GM19372 (cell line): Measurements from ENCODE around the gene RNU1-2.
"Not testable (repeated sequence)": the region's sequence is repeated elsewhere in the genome, so short reads cannot be mapped to it uniquely, and the experiment has no call there.

Source experiments
- ATAC-seq: cut with Tn5 transposase; IDR thresholded peaks from one replicate; pipeline ENCODE4 v1.9.1; 2021; ENCODE audit warnings: mild to moderate bottlenecking, low read depth, moderate library complexity; ENCODE audit not compliant: unreplicated experiment

The RNU1-2 gene

GRCh38 chr1:16924919-16925477 lies 29.2 kb downstream of the RNU1-2 start:
- ATAC-seq = no peak

DNA sequence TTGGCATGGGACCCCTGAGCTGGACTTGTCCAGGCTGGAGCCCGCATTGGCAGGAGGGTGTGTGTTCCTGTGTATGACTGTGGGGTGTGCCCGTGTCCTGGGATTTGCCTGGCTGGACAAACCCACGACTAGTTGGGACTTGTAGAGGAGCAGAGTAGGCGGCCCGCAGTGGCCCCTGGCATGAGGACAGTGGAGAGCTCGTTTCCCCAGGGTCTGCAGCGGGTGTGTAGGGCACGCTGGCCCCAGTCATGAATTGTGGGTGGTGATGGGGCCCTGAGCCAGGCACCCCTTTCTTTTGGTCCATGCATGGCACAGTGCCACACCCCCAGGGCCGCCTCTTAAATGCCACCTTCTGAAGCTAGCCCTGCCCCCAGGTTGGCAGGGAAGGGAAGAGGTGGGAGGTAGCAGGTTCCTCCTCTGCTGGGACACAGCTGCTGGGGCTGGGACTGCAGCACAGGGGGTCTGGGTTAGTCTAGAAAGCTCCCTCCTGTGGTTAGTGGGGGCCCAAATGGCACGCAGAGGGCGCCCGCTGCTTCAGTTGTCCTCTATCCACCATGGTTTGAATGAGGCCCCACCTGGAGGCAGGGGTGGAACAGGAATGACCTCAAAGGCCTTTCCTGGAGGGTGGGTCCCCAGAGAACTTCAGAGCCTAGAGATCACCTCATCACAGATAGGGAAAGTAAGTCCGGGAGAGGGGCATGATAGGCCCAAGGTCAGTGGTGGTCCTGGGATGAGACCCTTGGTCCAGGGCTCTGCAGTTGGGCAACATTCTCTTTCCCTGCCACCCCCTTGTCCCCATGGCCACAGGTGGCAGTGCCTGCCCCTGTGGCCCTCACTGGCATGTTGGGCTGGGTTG lies 30.1 kb downstream of the RNU1-2 start:
- no peak for ATAC-seq

DNA sequence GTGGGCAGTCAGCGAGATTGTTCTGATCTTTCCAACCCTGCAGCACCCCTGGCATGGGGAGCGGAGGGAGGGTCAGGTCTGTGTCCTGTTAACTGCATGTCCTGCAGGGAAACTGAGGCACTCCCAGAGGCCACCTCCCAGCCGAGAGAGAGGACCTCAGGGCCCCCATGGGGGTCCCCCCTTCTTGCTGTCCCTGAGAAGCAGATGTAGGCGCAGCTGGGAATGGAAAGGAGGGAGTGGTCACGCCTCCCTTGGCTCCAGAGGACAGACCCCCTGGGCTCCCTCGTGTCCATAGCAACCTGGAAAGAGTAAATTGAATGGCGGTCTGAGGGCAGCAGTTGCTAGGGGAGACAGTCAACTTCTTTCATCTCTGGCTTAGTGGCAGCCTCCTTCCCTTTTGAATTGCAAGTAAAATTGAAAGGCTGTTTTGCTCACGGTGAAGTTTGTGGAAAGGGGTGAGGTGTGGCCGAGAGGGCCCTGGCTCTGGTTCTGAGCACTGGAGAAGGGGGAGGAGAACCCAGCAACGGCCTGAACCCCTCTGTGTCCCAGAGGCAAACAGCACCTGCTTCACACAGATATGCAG lies 30.8 kb downstream of the RNU1-2 start:
- ATAC-seq = no peak

- ATAC-seq = no peak
Observed at GRCh38 chr1:16927256-16927655, 31.5 kb downstream of the RNU1-2 start.

- ATAC-seq = no peak
Observed at GRCh38 chr1:16927711-16928485, 32.1 kb downstream of the RNU1-2 start.

DNA sequence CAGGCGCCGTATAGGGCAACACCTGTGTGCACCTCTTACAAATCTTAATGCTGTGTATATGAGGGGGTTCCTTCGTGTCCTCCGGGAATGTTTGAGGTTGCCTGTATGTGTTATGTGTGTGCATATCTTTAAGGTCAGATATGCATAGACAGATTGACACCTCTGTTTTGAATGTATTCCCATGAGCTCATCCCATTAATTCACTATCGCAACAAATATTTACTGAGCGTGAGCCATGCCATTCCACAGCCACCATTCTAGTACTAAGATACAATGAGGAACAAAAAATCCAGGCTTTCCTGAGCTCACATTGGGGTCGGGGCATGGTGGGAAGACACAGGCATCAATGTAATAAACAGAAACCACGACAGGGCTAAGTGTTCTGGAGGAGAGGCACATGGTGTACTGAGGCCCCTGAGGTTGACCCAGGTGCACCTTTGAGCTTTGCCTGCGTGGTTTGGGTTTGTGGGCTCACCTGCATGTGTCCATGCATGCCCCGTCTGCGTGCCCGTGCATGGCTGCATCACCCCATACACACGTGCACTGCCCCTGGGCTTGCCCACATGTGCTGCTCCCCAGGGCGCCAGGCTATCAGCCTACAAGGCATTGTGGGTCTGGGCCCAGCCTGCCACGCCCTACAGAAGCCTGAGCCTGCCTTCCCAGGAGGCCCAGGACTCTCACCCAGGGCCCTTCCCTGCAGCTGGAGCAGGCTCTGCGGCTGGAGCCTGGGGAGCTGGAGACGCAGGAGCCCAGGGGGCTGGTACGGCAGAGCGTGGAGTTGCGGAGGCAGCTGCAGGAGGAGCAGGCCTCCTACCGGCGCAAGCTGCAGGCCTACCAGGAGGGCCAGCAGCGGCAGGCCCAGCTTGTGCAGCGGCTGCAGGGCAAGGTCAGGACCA lies 33.6 kb downstream of the RNU1-2 start:
- not testable (repeated sequence) for ATAC-seq

DNA sequence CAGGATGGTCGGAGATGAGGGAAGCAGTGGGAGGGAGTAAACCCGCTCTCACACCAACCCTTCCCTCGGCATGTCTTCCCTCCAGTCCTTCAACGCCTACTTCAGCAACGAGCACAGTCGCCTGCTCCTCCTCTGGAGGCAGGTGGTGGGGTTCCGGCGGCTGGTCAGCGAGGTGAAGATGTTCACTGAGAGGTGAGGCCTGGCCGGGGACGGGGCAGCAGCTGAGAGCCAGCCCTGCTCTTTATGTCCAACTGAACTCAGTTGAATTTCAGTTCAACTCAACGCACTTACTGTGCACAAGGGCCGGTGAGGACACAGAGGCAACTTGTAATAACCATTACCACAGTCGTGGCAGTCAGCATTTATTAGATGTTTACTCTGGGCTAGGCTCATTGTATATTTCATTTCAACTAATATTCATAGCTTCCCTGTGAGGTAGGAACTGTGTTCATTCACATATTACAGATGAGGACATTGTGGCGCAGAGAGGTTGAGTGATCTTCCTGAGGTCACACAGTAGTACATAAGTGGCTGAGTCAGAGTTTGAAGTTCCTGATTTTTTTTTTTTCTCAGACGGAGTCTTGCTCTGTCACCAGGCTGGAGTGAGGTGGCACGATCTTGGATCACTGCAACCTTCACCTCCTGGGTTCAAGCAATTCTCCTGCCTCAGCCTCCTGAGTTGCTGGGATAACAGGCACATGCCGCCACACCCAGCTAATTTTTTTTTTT lies 35.6 kb downstream of the RNU1-2 start:
- ATAC-seq = not testable (repeated sequence)

DNA sequence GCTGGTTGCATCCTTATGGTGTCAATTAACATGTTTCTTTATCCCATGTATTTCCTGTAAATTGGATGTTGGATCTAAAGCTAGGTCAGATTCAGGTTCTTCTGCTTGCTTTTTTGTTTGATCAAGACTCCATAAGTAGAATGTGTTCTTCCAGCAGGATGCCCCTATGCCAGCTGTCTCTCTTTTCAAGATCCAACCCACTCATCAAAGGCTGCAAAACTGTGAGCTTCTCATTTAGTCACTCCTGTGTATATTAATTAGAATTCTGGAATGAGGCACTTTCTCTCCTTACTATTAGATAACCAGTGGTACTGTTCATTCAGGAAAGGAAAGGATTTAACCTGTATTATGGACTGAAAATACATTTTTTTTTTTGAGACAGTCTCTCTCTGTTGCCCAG lies 38.2 kb downstream of the RNU1-2 start:
- not testable (repeated sequence) for ATAC-seq

DNA sequence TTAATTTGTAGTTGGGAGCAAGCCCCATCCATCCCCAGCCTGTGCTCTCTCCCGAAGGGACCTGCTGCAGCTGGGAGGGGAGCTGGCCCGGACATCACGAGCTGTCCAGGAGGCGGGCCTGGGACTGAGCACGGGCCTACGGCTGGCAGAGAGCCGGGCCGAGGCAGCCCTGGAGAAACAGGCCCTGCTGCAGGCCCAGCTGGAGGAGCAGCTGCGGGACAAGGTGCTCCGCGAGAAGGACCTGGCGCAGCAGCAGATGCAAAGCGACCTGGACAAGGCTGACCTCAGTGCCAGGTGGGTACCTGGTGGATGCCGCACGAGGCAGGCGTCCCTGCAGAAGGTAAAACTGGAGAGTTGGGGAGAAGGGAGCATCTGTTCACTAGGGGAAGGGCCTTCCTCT lies 40.8 kb downstream of the RNU1-2 start:
- not testable (repeated sequence) for ATAC-seq

DNA sequence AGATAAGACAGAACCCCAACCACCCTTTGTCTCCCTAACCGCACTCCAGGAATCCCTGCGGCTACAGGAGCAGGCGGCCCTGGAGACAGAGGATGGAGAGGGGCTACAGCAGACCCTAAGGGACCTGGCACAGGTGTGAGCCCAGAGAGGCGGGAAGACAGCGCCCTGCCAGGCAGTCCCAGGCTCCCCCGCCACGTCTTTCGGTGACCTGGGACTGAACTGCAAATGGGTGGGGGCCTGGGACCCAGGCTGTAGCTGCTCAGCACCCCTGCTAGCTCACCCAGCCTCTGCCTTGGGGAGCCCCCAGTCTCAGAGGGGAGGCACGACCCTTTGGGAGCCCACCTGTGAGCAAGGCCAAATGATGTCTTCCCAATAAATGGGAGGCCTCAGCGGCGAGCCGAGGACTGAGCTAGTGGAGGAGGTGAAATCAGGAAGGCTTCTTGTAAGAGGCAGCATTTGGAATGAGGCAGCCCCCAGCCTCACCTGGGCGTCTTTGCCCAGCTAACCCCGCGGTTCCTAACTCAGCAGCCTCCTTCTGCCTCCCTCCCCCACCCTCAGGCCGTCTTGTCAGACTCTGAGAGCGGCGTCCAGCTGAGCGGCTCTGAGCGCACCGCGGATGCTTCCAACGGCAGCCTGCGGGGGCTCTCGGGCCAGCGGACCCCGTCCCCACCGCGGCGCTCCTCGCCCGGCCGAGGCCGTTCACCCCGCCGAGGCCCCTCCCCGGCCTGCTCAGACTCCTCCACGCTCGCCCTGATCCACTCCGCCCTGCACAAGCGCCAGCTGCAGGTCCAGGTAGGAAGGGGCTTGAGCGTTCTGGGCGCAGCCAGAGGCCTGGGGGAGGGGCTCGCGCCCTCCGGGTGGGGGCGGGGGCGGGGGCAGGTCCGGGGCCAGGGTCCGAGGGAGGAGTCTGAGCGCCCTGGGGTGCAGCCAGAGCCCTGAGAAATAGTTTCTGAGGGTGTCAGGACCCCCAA lies 42.9 kb downstream of the RNU1-2 start:
- ATAC-seq = no peak

DNA sequence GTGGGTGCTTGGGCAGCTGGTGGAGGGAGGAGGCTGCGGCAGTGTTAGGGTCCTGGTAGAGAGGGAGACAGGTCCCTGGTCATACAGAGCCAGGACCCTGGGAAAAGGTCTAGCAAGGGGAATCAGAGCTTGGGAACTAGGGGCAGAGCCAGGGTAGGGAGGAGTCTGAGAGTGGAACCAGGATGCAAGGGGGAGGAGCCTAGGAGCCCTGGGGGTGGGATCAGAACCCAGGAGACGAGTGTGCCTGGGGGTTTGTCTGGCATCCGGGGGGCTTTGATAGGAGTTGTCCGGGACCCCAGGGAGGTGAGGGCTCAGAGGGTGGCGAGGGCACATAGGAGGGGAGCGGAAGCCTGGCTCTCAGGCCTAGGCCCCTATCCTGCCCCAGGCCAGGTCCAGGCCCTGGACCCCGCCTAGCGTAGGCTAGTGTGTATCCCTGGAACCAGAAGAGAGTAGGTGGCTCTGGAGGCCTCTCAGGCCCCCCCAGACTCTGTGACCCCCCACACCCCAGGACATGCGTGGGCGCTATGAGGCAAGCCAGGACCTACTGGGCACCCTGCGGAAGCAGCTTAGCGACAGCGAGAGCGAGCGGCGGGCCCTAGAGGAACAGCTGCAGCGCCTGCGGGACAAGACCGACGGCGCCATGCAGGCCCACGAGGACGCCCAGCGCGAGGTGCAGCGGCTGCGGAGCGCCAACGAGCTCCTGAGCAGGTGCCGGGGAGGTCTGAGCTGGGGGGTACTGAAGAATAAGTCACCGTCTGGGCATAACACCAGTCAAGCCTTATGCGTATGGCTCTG lies 43.8 kb downstream of the RNU1-2 start:
- ATAC-seq = not testable (repeated sequence)

DNA sequence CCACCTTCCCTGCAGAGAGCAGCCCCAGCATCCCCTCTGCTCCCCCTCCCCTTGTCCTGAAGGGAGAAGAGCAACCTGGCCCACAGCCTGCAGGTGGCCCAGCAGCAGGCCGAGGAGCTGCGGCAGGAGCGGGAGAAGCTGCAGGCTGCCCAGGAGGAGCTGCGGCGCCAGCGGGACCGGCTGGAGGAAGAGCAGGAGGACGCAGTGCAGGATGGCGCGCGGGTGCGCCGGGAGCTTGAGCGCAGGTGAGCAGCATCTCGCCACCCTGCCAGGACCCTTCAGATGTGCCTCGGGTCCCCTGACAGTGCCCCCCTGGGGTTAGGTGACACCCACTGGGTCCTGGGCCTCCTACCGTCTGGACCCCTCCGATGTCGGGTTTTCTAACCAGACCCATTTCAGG lies 48.3 kb downstream of the RNU1-2 start:
- ATAC-seq = no peak

DNA sequence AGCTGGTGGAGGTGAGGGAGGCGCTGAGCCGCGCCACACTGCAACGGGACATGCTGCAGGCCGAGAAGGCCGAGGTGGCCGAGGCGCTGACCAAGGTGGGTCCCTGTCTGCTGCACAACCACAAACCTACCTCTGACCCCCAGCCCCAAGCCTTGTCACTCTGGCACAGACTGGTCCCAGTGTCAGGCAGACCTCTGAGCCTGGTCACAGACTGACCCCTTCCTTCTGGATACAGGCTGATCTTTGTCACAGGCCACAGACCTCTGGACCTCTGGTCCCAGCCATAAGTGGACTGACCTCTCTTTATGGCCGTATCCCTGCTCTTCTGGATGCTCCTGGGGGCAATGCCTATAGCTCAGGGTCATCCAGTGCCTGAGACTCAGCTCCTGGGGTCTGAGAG lies 49.7 kb downstream of the RNU1-2 start:
- ATAC-seq = not testable (repeated sequence)
